Common myeloid progenitor, CD34-positive (primary cell): ENCODE results near the gene LSM14A. TPM values are rescaled to one million over a fixed set of nuclear protein-coding genes. Genes with fewer than 3 reads are reported as not detected.

Experiments
- CTCF ChIA-PET: fragments of 350-600 bp; sonication (Branson Sonifier 250); formaldehyde crosslinking; loops from one replicate; lab custom pipeline; 2021; ENCODE audit warnings: antibody characterized with exemption; lab: Charles Lee
- POLR2A ChIA-PET: fragments of 350-600 bp; sonication (Branson Sonifier 250); formaldehyde crosslinking; loops from one replicate; lab custom pipeline; 2021; ENCODE audit warnings: antibody characterized with exemption; lab: Charles Lee
- DNase-seq, 3 donors: peaks; one replicate each; pipeline versions ENCODE4 v3.0.0 to v3.0.0-alpha.2; 2013
- H3K27ac ChIP-seq, 2 experiments: 1 replicate in 1 of 2; 2 replicates in 1 of 2; pipeline ENCODE4 v1.7.0; 2013; ENCODE audit warnings: inconsistent platforms in 2 of 2, low read length in 2 of 2, mild to moderate bottlenecking in 2 of 2, low read depth in 1 of 2, moderate library complexity in 1 of 2; ENCODE audit not compliant: severe bottlenecking in 2 of 2, insufficient read depth in 1 of 2, poor library complexity in 1 of 2
- H3K27me3 ChIP-seq, 5 experiments: replicated peaks in 2 of 5; 1 replicate in 3 of 5; 2 replicates in 2 of 5; pipeline versions ENCODE4 v1.6.1 to v1.7.0; 2013; ENCODE audit warnings: low read length in 4 of 5, mild to moderate bottlenecking in 2 of 5, moderate library complexity in 2 of 5, inconsistent platforms in 1 of 5; ENCODE audit not compliant: insufficient read depth in 5 of 5, control insufficient read depth in 4 of 5
- H3K36me3 ChIP-seq, 4 experiments: 1 replicate in 2 of 4; 2 replicates in 2 of 4; pipeline versions ENCODE4 v1.6.1 to v1.7.0; 2013; ENCODE audit warnings: low read length in 3 of 4, control low read depth in 1 of 4, mild to moderate bottlenecking in 1 of 4; ENCODE audit not compliant: control insufficient read depth in 4 of 4, insufficient read depth in 4 of 4
- H3K4me1 ChIP-seq, 4 experiments: 1 replicate in 3 of 4; 2 replicates in 1 of 4; pipeline versions ENCODE4 v1.6.1 to v1.7.1; 2013; ENCODE audit warnings: low read length in 3 of 4, mild to moderate bottlenecking in 3 of 4, control low read depth in 1 of 4, inconsistent platforms in 1 of 4, moderate library complexity in 1 of 4; ENCODE audit not compliant: control insufficient read depth in 4 of 4, insufficient read depth in 4 of 4; ENCODE audit errors: control extremely low read depth in 1 of 4
- H3K4me3 ChIP-seq, 7 experiments: 1 replicate in 4 of 7; 2 replicates in 3 of 7; pipeline versions ENCODE4 v1.5.1 to v1.7.0; 2013; ENCODE audit warnings: mild to moderate bottlenecking in 7 of 7, low read length in 6 of 7, moderate library complexity in 6 of 7, inconsistent platforms in 2 of 7, low read depth in 2 of 7, control low read depth in 1 of 7; ENCODE audit not compliant: insufficient read depth in 4 of 7, control insufficient read depth in 1 of 7; ENCODE audit errors: extremely low read depth in 1 of 7
- H3K9me3 ChIP-seq, 5 experiments: 1 replicate in 4 of 5; 2 replicates in 1 of 5; pipeline versions ENCODE4 v1.6.1 to v1.7.1; 2013; ENCODE audit warnings: low read length in 4 of 5, mild to moderate bottlenecking in 2 of 5, inconsistent platforms in 1 of 5, low read depth in 1 of 5, moderate library complexity in 1 of 5; ENCODE audit not compliant: control insufficient read depth in 4 of 5, insufficient read depth in 2 of 5; ENCODE audit errors: control extremely low read depth in 1 of 5
- WGBS: methylation state at CpG from one replicate; pipeline ENCODE4 v1.1.5; 2013; ENCODE audit not compliant: insufficient coverage; 5-methylcytosine and 5-hydroxymethylcytosine counted together
- polyA plus RNA-seq: library from polyadenylated mRNA; unstranded; fragments of 120-200 nt; gene quantifications from one replicate; pipeline ENCODE4 v1.2.1, GENCODE V29; 2013

The LSM14A gene
- 119 TPM for polyA plus RNA-seq

DNA sequence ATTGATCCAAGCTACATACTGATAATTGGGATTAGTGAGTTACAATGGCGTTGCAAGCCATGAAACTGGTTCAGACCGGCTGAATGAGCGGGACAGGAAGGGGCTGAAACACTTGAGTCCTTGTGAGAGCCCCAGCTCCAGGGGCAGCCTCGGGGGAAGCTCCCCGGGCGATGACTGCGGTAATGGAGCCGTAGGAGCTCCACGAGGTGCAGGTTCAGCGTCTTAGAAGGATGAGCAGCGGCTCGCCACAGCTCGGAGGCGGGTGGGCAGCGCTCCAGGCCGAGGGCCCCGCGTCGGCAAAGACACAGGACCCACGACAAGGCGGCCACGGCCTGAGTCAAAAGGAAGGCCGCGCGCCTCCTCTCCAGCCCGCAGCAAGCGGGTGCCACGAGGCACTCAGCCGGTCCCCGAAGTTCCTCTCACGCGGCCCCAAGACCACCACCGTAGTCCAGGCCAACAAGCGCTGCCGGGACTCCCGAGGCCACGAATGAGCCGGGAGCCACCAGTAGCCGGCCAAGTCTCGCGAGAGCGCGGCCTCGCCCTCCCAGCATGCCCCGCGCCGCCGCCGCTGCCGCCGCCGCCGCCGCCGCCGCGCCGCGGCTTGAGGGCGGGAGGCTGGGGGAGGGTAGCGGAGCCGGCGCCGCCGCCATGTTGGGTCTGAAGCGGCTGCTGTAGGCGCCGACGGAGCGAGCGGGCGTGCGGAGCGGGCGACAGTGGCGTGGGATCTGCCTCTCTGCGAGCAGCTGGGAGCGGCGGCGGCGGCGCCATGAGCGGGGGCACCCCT lies at the start of gene LSM14A:
LSM14A (plus strand) TSS at position 628 of the 784 bp plus-strand sequence; CDS start at position 767, 139 bp downstream.
- H3K27me3 ChIP-seq = no peaks in the 10 kb centered on the region
- H3K4me1 ChIP-seq = peaks cover 16 to 42% (median 26%) of the 10 kb centered on the region in 4 experiments
- peak within 1 kb of the TSS; percentile 57 to 92 (median 80) for H3K4me3 ChIP-seq
- no peaks in the 10 kb centered on the region for H3K9me3 ChIP-seq
- peak; percentile 94 to 98 (median 98) for DNase-seq
- ChIA-PET POLR2A (interaction anchor here (0.6 to 0.8 kb wide), 2 partner anchors 55 to 190 kb away, joined by 3 to 4 read pairs; no protein-coding TSS in a partner anchor), CTCF (interaction anchor here (1.0 kb wide), 1 partner anchor 14 kb away, joined by 3 read pairs; no protein-coding TSS in a partner anchor)
- peak within 1 kb of the TSS; percentile 90 to 97 for H3K27ac ChIP-seq
- 0% methylated on average over 68 of the region's 83 CpGs for WGBS
- H3K36me3 ChIP-seq = no peaks in the 10 kb centered on the region

DNA sequence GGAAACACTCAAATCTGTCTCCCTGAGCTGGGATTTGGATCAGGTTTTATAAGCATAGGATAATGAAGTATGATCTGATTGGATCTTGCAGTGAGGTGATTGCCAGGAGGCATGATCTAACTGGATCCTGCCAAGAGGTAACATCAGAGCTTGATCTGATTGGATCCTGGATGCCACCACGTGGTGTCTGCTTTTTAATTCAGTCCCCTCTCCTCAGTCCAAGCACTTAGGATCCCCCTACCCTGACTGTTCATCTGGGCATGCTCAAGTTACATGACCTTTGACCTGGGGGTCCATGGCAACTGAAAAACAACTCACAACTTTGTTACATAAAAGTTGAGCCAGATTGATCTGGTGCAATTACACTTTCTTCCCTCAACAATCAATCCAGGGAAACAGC lies 47.5 kb upstream of the LSM14A start:
- Histone ChIP-seq H3K4me1 (no peaks in the 10 kb centered on the region), H3K4me3 (no peak overlapping the region), H3K9me3 (no peaks in the 10 kb centered on the region), H3K27ac (no peak overlapping the region), H3K36me3 (no peaks in the 10 kb centered on the region), H3K27me3 (no peaks in the 10 kb centered on the region)
- POLR2A ChIA-PET = no interaction called here
- DNase-seq = peak in 1 of 3 donors; percentile 33
- CTCF ChIA-PET = interaction anchor here (1.7 to 1.8 kb wide), 2 partner anchors 19 to 21 kb away, joined by 5 to 6 read pairs; no protein-coding TSS in a partner anchor
- WGBS = 13% methylated on average over 1 of the region's 1 CpG

DNA sequence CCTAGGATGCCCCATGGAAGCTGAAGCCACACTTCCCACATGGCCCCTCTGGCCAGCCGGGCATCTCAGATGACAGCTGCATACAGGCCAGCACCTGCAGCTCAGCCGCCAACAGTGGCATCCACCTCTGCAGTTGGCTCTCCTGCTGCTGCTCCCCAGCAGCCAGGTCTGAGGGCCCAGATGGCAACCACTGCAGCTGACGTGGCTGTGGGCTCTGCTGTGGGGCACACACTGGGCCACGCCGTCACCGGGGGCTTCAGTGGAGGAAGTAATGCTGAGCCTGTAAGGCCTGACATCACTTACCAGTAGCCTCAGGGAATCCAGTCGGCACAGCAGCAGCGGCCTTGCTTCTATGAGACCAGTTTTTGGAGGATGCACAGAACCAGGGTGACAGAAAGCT lies 45.3 kb upstream of the LSM14A start:
- Histone ChIP-seq H3K4me3 (no peak overlapping the region), H3K36me3 (no peaks in the 10 kb centered on the region), H3K9me3 (no peaks in the 10 kb centered on the region), H3K4me1 (no peaks in the 10 kb centered on the region), H3K27me3 (no peaks in the 10 kb centered on the region), H3K27ac (no peak overlapping the region)
- no peak for DNase-seq
- ChIA-PET CTCF (interaction anchor here (0.7 to 0.8 kb wide), 2 partner anchors 19 to 23 kb away, joined by 3 read pairs; no protein-coding TSS in a partner anchor), POLR2A (interaction anchor here (0.6 kb wide), 1 partner anchor 605 kb away, joined by 4 read pairs; the partner anchor contains the start of gene PEPD)
- 92% methylated on average over 8 of the region's 8 CpGs for WGBS

DNA sequence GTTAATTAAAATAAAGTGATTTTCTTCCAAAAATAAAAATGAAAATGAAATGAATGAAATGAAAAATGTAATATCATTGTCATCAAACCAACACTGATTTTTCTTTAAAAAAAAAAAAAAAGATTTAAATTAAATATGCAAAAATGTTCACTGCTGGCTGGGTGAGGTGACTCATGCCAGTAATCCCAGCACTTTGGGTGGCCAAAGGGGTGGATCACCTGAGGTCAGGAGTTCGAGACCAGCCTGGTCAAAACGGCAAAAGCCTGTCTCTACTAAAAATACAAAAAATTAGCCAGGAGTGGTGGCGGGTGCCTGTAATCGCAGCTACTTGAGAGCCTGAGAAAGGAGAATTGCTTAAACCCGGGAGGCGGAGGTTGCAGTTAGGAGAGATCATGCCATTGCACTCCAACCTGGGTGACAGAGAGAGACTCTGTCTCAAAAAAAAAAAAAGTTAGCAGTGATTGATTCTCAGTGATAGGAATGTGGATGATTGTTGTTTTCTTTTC lies 44.6 kb upstream of the LSM14A start:
- Histone ChIP-seq H3K9me3 (no peaks in the 10 kb centered on the region), H3K27ac (no peak overlapping the region), H3K27me3 (no peaks in the 10 kb centered on the region), H3K4me3 (no peak overlapping the region), H3K36me3 (no peaks in the 10 kb centered on the region), H3K4me1 (no peaks in the 10 kb centered on the region)
- POLR2A ChIA-PET = interaction anchor here (0.6 kb wide), 1 partner anchor 308 kb away, joined by 3 read pairs; no protein-coding TSS in a partner anchor
- DNase-seq = no peak
- CTCF ChIA-PET = interaction anchor here (0.7 kb wide), 1 partner anchor 24 kb away, joined by 3 read pairs; no protein-coding TSS in a partner anchor
- 100% methylated on average over 6 of the region's 6 CpGs for WGBS

DNA sequence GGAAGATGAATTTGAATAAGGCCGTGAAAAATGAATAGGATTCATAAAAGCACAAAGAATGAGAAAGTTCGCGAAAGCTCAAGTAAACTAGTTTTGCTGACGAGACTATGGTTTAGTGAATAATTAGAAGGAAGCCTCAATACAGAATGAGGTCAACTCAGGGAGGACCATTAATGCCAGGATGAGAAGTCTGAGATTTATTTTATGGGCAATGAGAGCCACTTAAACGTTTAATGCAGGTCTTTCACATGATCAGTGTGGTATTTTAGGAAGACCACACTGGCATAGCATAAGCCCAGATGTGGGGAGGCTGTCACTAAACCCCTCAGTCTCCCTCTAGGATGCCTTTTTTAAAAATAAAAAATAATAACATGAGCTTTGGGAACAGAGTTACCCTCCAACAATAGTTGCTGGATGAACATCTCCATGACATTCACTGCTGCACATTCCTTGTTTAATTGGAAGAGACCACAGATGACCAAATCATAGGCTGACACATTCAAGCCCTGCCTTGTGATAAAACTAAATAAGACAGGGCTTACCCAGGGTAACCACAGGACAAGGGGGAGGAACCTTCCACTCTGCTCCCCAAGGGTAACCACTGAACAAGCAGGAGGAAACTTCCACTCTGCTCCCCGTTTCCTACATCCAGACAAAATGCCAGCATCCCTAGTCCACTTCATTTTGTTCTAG lies 43.6 kb upstream of the LSM14A start:
- no peaks in the 10 kb centered on the region for H3K4me1 ChIP-seq
- no peaks in the 10 kb centered on the region for H3K9me3 ChIP-seq
- no peak for DNase-seq
- POLR2A ChIA-PET = interaction anchor here (0.6 kb wide), 1 partner anchor 307 kb away, joined by 3 read pairs; no protein-coding TSS in a partner anchor
- no peak overlapping the region for H3K27ac ChIP-seq
- H3K4me3 ChIP-seq = no peak overlapping the region
- no peaks in the 10 kb centered on the region for H3K27me3 ChIP-seq
- CTCF ChIA-PET = interaction anchor here (1.2 kb wide), 1 partner anchor 8 kb away, joined by 3 read pairs; no protein-coding TSS in a partner anchor
- H3K36me3 ChIP-seq = no peaks in the 10 kb centered on the region
- WGBS = 81% methylated on average over 5 of the region's 6 CpGs

DNA sequence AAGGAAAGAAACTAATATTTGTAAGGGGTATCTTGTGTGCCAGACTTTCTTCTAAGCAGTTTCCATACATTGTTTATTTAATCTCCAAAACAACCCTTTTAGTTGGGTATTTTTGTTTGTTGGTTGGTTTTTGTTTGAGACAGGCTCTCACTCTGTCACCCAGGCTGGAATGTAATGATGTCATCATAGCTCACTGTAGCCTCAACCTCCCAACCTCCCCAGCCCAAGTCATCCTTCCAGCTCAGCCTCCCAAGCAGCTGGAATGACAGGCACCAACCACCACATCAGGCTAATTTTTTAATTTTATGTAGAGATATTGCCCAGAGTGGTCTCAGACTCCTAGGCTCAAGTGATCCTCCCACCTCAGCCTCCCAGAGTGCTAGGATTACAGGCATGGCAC lies 41.2 kb upstream of the LSM14A start:
- Histone ChIP-seq H3K4me3 (no peak overlapping the region), H3K27me3 (no peaks in the 10 kb centered on the region), H3K36me3 (no peaks in the 10 kb centered on the region), H3K9me3 (no peaks in the 10 kb centered on the region), H3K4me1 (peaks cover 0 to 10% (median 6%) of the 10 kb centered on the region in 4 experiments), H3K27ac (no peak overlapping the region)
- POLR2A ChIA-PET = no interaction called here
- CTCF ChIA-PET = interaction anchor here (0.6 to 1.1 kb wide), 2 partner anchors 14 to 214 kb away, joined by 3 to 4 read pairs; no protein-coding TSS in a partner anchor
- no peak for DNase-seq
